H1 (cell line): ENCODE data around the gene SELENOS. TPM values are rescaled to one million over a fixed set of nuclear protein-coding genes. Genes with fewer than 3 reads are reported as not detected.

Source experiments
- CTBP2 ChIP-seq: IDR thresholded peaks from 2 replicates; pipeline ENCODE4 v1.7.0; 2011; ENCODE audit warnings: borderline replicate concordance, mild to moderate bottlenecking, moderate library complexity, mixed read lengths, low read length; ENCODE audit not compliant: insufficient read depth, insufficient read length
- KDM5A ChIP-seq: fragments of 200-600 bp; IDR thresholded peaks from 2 replicates; pipeline ENCODE4 v1.7.1; 2012; ENCODE audit warnings: mild to moderate bottlenecking, low read length, inconsistent platforms, mixed read lengths
- POLR2A ChIP-seq, 2 experiments: IDR thresholded peaks; 1 replicate in 1 of 2; 2 replicates in 1 of 2; pipeline ENCODE4 v1.6.1; 2011; ENCODE audit warnings: low read depth in 2 of 2, low read length in 2 of 2, mild to moderate bottlenecking in 2 of 2; ENCODE audit errors: control extremely low read depth in 1 of 2
- RAD21 ChIP-seq, 2 experiments: IDR thresholded peaks in 1 of 2; conservative IDR thresholded peaks in 1 of 2; 2 replicates each; pipeline ENCODE4 v1.6.1; 2011; ENCODE audit warnings: low read depth in 2 of 2, low read length in 2 of 2, improper control_type of control experiment in 1 of 2, inconsistent platforms in 1 of 2, mild to moderate bottlenecking in 1 of 2, moderate library complexity in 1 of 2
- SRF ChIP-seq: IDR thresholded peaks from 2 replicates; pipeline ENCODE4 v1.6.1; 2011; ENCODE audit warnings: mild to moderate bottlenecking, low read depth, low read length, moderate library complexity
- TCF12 ChIP-seq: IDR thresholded peaks from 2 replicates; pipeline ENCODE4 v1.6.1; 2011; ENCODE audit warnings: low read depth, mild to moderate bottlenecking, low read length
- TEAD4 ChIP-seq: IDR thresholded peaks from 2 replicates; pipeline ENCODE4 v1.6.1; 2012; ENCODE audit warnings: low read depth, low read length, inconsistent platforms, mixed read lengths
- USF2 ChIP-seq: IDR thresholded peaks from 2 replicates; pipeline ENCODE4 v1.6.1; 2011; ENCODE audit warnings: low read length, improper control_type of control experiment
- polyA plus RNA-seq, 7 experiments: library from polyadenylated mRNA; depleted of rRNA in 3 of 7; stranded (reverse) in 5 of 7; unstranded in 2 of 7; fragments of >200 nt in 5 of 7; fragments of 200-250 nt in 2 of 7; gene quantifications; 1 replicate in 5 of 7; 2 replicates in 1 of 7; 4 replicates in 1 of 7; pipeline versions ENCODE4 v1.2.1 to v1.2.3, GENCODE V29; 2011 to 2013; ENCODE audit warnings: missing spikeins in 2 of 7, mixed read lengths in 2 of 7
- total RNA-seq: library from RNA; stranded (reverse); fragmentation: NEBNext Ultra II Directional; extraction: Animal tissue kit (Norgen Biotek cat#: 25700); gene quantifications from 2 replicates; pipeline ENCODE4 v1.2.1, GENCODE V29; 2021

SELENOS gene
- total and polyA plus RNA-seq, 2 of the 8 experiments (the other 6 are each of a cell fraction or from before 2014, with no cell fraction given) = 45.1 to 46.0 TPM

GRCh38 chr15:101256757-101257156 is 20.5 kb downstream of the SELENOS start (continued):
- TF ChIP-seq USF2 (no peak), POLR2A (IDR thresholded peaks at IDR 0.05; ENCODE audit: control extremely low read depth in 1 of 2, low read depth in 2 of 2, low read length in 2 of 2) (no peak), TEAD4 (no peak), RAD21 (IDR thresholded peaks at IDR 0.05 in 1 of 2, conservative IDR thresholded peaks at IDR 0.05 in 1 of 2; ENCODE audit: low read depth in 2 of 2, low read length in 2 of 2) (peak; percentile 25 to 31; a peak in 3 of 4 replicates), KDM5A (no peak), TCF12 (no peak), CTBP2 (no peak), SRF (no peak)
